ENCODE measurements around the gene HID1. TPM values are rescaled to one million over a fixed set of nuclear protein-coding genes. Genes with fewer than 3 reads are reported as not detected.

HID1 gene
- total and polyA plus RNA-seq, 9 of the 15 experiments (the other 6 are each of a cell fraction or from before 2014, with no cell fraction given) = 0.14 to 2.1 (median 0.54) TPM; not detected in 2

- H3K9ac ChIP-seq (ENCODE audit: insufficient read depth in 1 of 2, low read depth in 2 of 2, low read length in 2 of 2) = peak overlapping the region in 1 of 2 experiments; percentile 58; a peak in 2 of 4 replicates
- WGBS (ENCODE audit: insufficient coverage, low coverage, missing lambda C conversion rate) = 41% methylated on average over 21 of the region's 24 CpGs
- H3K4me3 ChIP-seq = no peak overlapping the region
- H2AFZ ChIP-seq (ENCODE audit: low read depth, low read length) = no peak overlapping the region
- H3K27me3 ChIP-seq (ENCODE audit: control insufficient read depth in 2 of 2, insufficient read depth in 2 of 2, low read length in 2 of 2) = peaks cover 9 to 35% of the 10 kb centered on the region in 2 experiments; a peak in 3 of 5 replicates
- BruUV-seq (replicated peaks) = no TSS peak
- no peak overlapping the region for H3K4me2 ChIP-seq (ENCODE audit: insufficient read depth, low read length)
- DNase-seq (ENCODE audit: extremely low read depth in 1 of 4, low spot score in 3 of 4) = no peak
- FAIRE-seq = no peak
- H3K27ac ChIP-seq (ENCODE audit: extremely low read depth, low read depth, low read length) = no peak overlapping the region
- no peaks in the 10 kb centered on the region for H3K79me2 ChIP-seq (ENCODE audit: control insufficient read depth, insufficient read depth, low read length)
- POLR2A ChIA-PET = interaction anchor here (0.6 to 0.9 kb wide), 3 partner anchors 27 to 206 kb away, joined by 3 to 4 read pairs (median 3); no protein-coding TSS in a partner anchor
- peaks cover 0 to 37% of the 10 kb centered on the region in 2 experiments; a peak in 3 of 5 replicates for H3K4me1 ChIP-seq (replicated peaks in 1 of 2; ENCODE audit: control insufficient read depth in 2 of 2, insufficient read depth in 2 of 2, low read length in 2 of 2)
- in situ Hi-C loops (cut with MboI) (no loop called here), intact Hi-C loops (cut with micrococcal nuclease) (no loop called here)
- peaks cover 4% of the 10 kb centered on the region; the same call in 1 of the 2 replicates for H3K9me3 ChIP-seq (replicated peaks; ENCODE audit: control insufficient read depth, insufficient read depth, low read depth, low read length)
- no peaks in the 10 kb centered on the region for H3K36me3 ChIP-seq (ENCODE audit: control insufficient read depth, insufficient read depth, low read length)
- no peaks in the 10 kb centered on the region for H4K20me1 ChIP-seq (replicated peaks; ENCODE audit: control insufficient read depth, insufficient read depth, low read length)
- TF ChIP-seq, protein P1, sequence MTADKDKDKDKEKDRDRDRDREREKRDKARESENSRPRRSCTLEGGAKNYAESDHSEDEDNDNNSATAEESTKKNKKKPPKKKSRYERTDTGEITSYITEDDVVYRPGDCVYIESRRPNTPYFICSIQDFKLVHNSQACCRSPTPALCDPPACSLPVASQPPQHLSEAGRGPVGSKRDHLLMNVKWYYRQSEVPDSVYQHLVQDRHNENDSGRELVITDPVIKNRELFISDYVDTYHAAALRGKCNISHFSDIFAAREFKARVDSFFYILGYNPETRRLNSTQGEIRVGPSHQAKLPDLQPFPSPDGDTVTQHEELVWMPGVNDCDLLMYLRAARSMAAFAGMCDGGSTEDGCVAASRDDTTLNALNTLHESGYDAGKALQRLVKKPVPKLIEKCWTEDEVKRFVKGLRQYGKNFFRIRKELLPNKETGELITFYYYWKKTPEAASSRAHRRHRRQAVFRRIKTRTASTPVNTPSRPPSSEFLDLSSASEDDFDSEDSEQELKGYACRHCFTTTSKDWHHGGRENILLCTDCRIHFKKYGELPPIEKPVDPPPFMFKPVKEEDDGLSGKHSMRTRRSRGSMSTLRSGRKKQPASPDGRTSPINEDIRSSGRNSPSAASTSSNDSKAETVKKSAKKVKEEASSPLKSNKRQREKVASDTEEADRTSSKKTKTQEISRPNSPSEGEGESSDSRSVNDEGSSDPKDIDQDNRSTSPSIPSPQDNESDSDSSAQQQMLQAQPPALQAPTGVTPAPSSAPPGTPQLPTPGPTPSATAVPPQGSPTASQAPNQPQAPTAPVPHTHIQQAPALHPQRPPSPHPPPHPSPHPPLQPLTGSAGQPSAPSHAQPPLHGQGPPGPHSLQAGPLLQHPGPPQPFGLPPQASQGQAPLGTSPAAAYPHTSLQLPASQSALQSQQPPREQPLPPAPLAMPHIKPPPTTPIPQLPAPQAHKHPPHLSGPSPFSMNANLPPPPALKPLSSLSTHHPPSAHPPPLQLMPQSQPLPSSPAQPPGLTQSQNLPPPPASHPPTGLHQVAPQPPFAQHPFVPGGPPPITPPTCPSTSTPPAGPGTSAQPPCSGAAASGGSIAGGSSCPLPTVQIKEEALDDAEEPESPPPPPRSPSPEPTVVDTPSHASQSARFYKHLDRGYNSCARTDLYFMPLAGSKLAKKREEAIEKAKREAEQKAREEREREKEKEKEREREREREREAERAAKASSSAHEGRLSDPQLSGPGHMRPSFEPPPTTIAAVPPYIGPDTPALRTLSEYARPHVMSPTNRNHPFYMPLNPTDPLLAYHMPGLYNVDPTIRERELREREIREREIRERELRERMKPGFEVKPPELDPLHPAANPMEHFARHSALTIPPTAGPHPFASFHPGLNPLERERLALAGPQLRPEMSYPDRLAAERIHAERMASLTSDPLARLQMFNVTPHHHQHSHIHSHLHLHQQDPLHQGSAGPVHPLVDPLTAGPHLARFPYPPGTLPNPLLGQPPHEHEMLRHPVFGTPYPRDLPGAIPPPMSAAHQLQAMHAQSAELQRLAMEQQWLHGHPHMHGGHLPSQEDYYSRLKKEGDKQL (CRISPR knock-in tag; IDR thresholded peaks at IDR 0.05; ENCODE audit: borderline replicate concordance) = 0 out of 2 replicates have a peak, but pooled peaks have one; percentile 68
- TF ChIP-seq RCOR1 (IDR thresholded peaks at IDR 0.05; ENCODE audit: borderline replicate concordance in 1 of 2, low read depth in 2 of 2, low read length in 2 of 2) = no peak
- ATAC-seq = no peak
- no peaks in the 10 kb centered on the region for H3K9me1 ChIP-seq (ENCODE audit: control insufficient read depth, insufficient read depth, low read length)
- CTCF ChIA-PET (ENCODE audit: low intra/inter-chr PET ratio) = interaction anchor here (1.0 kb wide), 1 partner anchor 30 kb away, joined by 3 read pairs; no protein-coding TSS in a partner anchor
These were observed 20.0 kb downstream of the HID1 start for GRCh38 chr17:74952431-74953133.
